H9 (cell line): ENCODE results near the gene MBIP. TPM values are rescaled to one million over a fixed set of nuclear protein-coding genes. Genes with fewer than 3 reads are reported as not detected.

Source experiments
- DNase-seq: peaks from one replicate; pipeline ENCODE4 v3.0.0-alpha.2; 2017
- H2AFZ ChIP-seq: one replicate; pipeline ENCODE4 v1.6.1; 2013; ENCODE audit warnings: mild to moderate bottlenecking, low read length, control low read depth, moderate library complexity
- H2AK5ac ChIP-seq: 2 replicates; pipeline ENCODE4 v1.6.1; 2013; ENCODE audit warnings: low read length, control low read depth, mixed read lengths; ENCODE audit not compliant: insufficient read length
- H2BK120ac ChIP-seq: one replicate; pipeline ENCODE4 v1.6.1; 2013; ENCODE audit warnings: low read depth, mild to moderate bottlenecking, low read length, control low read depth, inconsistent platforms; ENCODE audit not compliant: poor library complexity, severe bottlenecking
- H2BK12ac ChIP-seq: 2 replicates; pipeline ENCODE4 v1.6.1; 2013; ENCODE audit warnings: low read length, control low read depth, mixed read lengths, low read depth; ENCODE audit not compliant: insufficient read length
- H2BK15ac ChIP-seq: 2 replicates; pipeline ENCODE4 v1.6.1; 2013; ENCODE audit warnings: low read depth, low read length, control low read depth
- H2BK20ac ChIP-seq: one replicate; pipeline ENCODE4 v1.6.1; 2013; ENCODE audit warnings: low read depth, mild to moderate bottlenecking, low read length, control low read depth, inconsistent platforms; ENCODE audit not compliant: poor library complexity, severe bottlenecking
- H2BK5ac ChIP-seq: 2 replicates; pipeline ENCODE4 v1.6.1; 2013; ENCODE audit warnings: low read length, control low read depth, mixed read lengths; ENCODE audit not compliant: insufficient read length
- H3K14ac ChIP-seq: 2 replicates; pipeline ENCODE4 v1.6.1; 2013; ENCODE audit warnings: low read length, control low read depth; ENCODE audit not compliant: insufficient read depth
- H3K18ac ChIP-seq: 2 replicates; pipeline ENCODE4 v1.6.1; 2013; ENCODE audit warnings: low read depth, mild to moderate bottlenecking, mixed read lengths, low read length, control low read depth; ENCODE audit not compliant: insufficient read length
- H3K23ac ChIP-seq: 2 replicates; pipeline ENCODE4 v1.6.1; 2013; ENCODE audit warnings: low read length, control low read depth, mixed read lengths, low read depth; ENCODE audit not compliant: insufficient read length
- H3K23me2 ChIP-seq: 2 replicates; pipeline ENCODE4 v1.6.1; 2013; ENCODE audit warnings: low read depth, mild to moderate bottlenecking, mixed read lengths, low read length, control low read depth; ENCODE audit not compliant: insufficient read length, poor library complexity, severe bottlenecking
- H3K27ac ChIP-seq: 2 replicates; pipeline ENCODE4 v1.5.1; 2013; ENCODE audit warnings: low read length, control low read depth, mixed read lengths, low read depth; ENCODE audit not compliant: insufficient read length
- H3K27me3 ChIP-seq: 2 replicates; pipeline ENCODE4 v1.6.1; 2013; ENCODE audit warnings: low read length, control low read depth, inconsistent platforms; ENCODE audit not compliant: insufficient read depth
- H3K4ac ChIP-seq: 2 replicates; pipeline ENCODE4 v1.6.1; 2013; ENCODE audit warnings: low read depth, mild to moderate bottlenecking, control low read depth, inconsistent platforms, low read length, moderate library complexity
- H3K4me1 ChIP-seq: 2 replicates; pipeline ENCODE4 v1.6.1; 2013; ENCODE audit warnings: low read length, control low read depth, inconsistent platforms; ENCODE audit not compliant: insufficient read depth
- H3K4me2 ChIP-seq: 2 replicates; pipeline ENCODE4 v1.6.1; 2013; ENCODE audit warnings: low read length, control low read depth, mixed read lengths; ENCODE audit not compliant: insufficient read length, insufficient read depth
- H3K56ac ChIP-seq: 2 replicates; pipeline ENCODE4 v1.6.1; 2013; ENCODE audit warnings: low read depth, mild to moderate bottlenecking, mixed read lengths, low read length, control low read depth; ENCODE audit not compliant: insufficient read length
- H3K79me1 ChIP-seq: 2 replicates; pipeline ENCODE4 v1.6.1; 2013; ENCODE audit warnings: low read depth, mild to moderate bottlenecking, moderate library complexity, low read length, control low read depth, inconsistent platforms; ENCODE audit not compliant: insufficient read depth, poor library complexity, severe bottlenecking
- H3K79me2 ChIP-seq: 2 replicates; pipeline ENCODE4 v1.6.1; 2013; ENCODE audit warnings: low read length, control low read depth, inconsistent platforms; ENCODE audit not compliant: insufficient read depth
- H3K9ac ChIP-seq: 2 replicates; pipeline ENCODE4 v1.6.1; 2013; ENCODE audit warnings: low read length, control low read depth, mixed read lengths; ENCODE audit not compliant: insufficient read length; ENCODE audit errors: extremely low read depth
- H3K9me3 ChIP-seq: one replicate; pipeline ENCODE4 v1.6.1; 2013; ENCODE audit warnings: low read depth, low read length, inconsistent platforms; ENCODE audit not compliant: control insufficient read depth
- H3T11ph ChIP-seq: one replicate; pipeline ENCODE4 v1.6.1; 2013; ENCODE audit warnings: mild to moderate bottlenecking, low read length, control low read depth, inconsistent platforms
- H4K20me1 ChIP-seq: one replicate; pipeline ENCODE4 v1.6.1; 2013; ENCODE audit not compliant: control insufficient read depth, insufficient read length, insufficient read depth
- H4K5ac ChIP-seq: 2 replicates; pipeline ENCODE4 v1.6.1; 2013; ENCODE audit warnings: low read depth, mild to moderate bottlenecking, mixed read lengths, low read length, control low read depth; ENCODE audit not compliant: insufficient read length
- H4K8ac ChIP-seq: replicated peaks from 2 replicates; pipeline ENCODE4 v1.6.1; 2013; ENCODE audit warnings: low read length, control low read depth, mixed read lengths, low read depth; ENCODE audit not compliant: insufficient read length
- H4K91ac ChIP-seq: 2 replicates; pipeline ENCODE4 v1.6.1; 2013; ENCODE audit warnings: low read depth, mild to moderate bottlenecking, moderate library complexity, mixed read lengths, low read length, control low read depth; ENCODE audit not compliant: insufficient read length
- H3K27ac Mint-ChIP-seq, 3 experiments: 2 replicates in 2 of 3; 3 replicates in 1 of 3; pipeline ENCODE4 v1.8.0; 2020 to 2021; ENCODE audit warnings: mixed read lengths in 3 of 3, mild to moderate bottlenecking in 1 of 3, moderate library complexity in 1 of 3
- H3K27me3 Mint-ChIP-seq: 2 replicates; pipeline ENCODE4 v1.8.0; 2021; ENCODE audit warnings: low read depth, mild to moderate bottlenecking, moderate library complexity, mixed read lengths
- H3K36me3 Mint-ChIP-seq, 3 experiments: 2 replicates in 2 of 3; 3 replicates in 1 of 3; pipeline ENCODE4 v1.8.0; 2020 to 2021; ENCODE audit warnings: low read depth in 3 of 3, mixed read lengths in 3 of 3; ENCODE audit not compliant: insufficient read depth in 1 of 3
- H3K4me1 Mint-ChIP-seq, 2 experiments: 2 replicates each; pipeline ENCODE4 v1.8.0; 2020; ENCODE audit warnings: mixed read lengths in 2 of 2
- H3K4me3 Mint-ChIP-seq, 2 experiments: 2 replicates in 1 of 2; 3 replicates in 1 of 2; pipeline ENCODE4 v1.8.0; 2020 to 2021; ENCODE audit warnings: mild to moderate bottlenecking in 2 of 2, mixed read lengths in 2 of 2, moderate library complexity in 1 of 2
- H3K9me3 Mint-ChIP-seq, 2 experiments: 2 replicates in 1 of 2; 3 replicates in 1 of 2; pipeline ENCODE4 v1.8.0; 2020; ENCODE audit warnings: mild to moderate bottlenecking in 2 of 2, mixed read lengths in 2 of 2, moderate library complexity in 1 of 2
- WGBS: extraction: QIAGEN DNeasy Blood & Tissue Kit; methylation state at CpG from one replicate; pipeline ENCODE4 v1.1.7; 2013; ENCODE audit warnings: missing lambda C conversion rate, low lambda C conversion rate, mixed read lengths; ENCODE audit not compliant: insufficient read length; ENCODE audit errors: extremely low coverage; 5-methylcytosine and 5-hydroxymethylcytosine counted together
- total RNA-seq: library from RNA; stranded (reverse); gene quantifications from 2 replicates; pipeline ENCODE4 v1.2.1, GENCODE V29; 2021
- TF ChIP-seq, protein P1 (sequence below): fragments of 200-600 bp; sonication (generic); conservative IDR thresholded peaks from 3 replicates; pipeline ENCODE4 v1.8.0; 2021; ENCODE audit warnings: antibody characterized with exemption, mild to moderate bottlenecking

Gene MBIP
- total RNA-seq, 1 experiment from 2014 or later = 29.6 TPM

DNA sequence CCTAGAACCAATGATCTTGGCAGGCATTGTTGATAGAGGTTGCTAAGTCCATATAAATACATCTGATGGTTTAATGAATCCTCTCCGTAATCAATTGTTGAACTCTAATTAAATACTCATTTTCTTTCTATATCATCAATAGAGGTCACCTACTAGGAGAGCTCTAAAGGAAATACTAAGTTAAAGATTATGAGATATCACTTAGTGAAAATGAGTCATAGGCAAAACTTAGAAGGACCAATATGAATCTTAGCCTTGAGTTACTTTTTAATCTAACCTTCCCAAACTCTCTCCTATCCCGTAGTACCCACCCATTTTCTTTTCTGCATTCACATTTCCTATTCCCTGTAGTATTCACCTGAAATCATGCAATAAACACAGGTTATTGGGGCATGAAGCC, 50.2 kb downstream of the MBIP start:
- 100% methylated on average over 1 of the region's 2 CpGs for WGBS
- H3K18ac ChIP-seq = no peak overlapping the region
- peaks cover 10% of the 10 kb centered on the region for H3K4me1 ChIP-seq
- no peak overlapping the region for H3K27ac Mint-ChIP-seq
- H2BK15ac ChIP-seq = no peak overlapping the region
- H3K27me3 ChIP-seq = no peaks in the 10 kb centered on the region; the same call in 1 of the 2 replicates
- H3K9me3 Mint-ChIP-seq = no peaks in the 10 kb centered on the region; a peak in 1 of 5 replicates
- no peaks in the 10 kb centered on the region for H3K79me2 ChIP-seq
- H3K4me1 Mint-ChIP-seq = peaks cover 74 to 75% of the 10 kb centered on the region in 2 experiments
- H3K4ac ChIP-seq = no peak overlapping the region
- TF ChIP-seq, protein P1, sequence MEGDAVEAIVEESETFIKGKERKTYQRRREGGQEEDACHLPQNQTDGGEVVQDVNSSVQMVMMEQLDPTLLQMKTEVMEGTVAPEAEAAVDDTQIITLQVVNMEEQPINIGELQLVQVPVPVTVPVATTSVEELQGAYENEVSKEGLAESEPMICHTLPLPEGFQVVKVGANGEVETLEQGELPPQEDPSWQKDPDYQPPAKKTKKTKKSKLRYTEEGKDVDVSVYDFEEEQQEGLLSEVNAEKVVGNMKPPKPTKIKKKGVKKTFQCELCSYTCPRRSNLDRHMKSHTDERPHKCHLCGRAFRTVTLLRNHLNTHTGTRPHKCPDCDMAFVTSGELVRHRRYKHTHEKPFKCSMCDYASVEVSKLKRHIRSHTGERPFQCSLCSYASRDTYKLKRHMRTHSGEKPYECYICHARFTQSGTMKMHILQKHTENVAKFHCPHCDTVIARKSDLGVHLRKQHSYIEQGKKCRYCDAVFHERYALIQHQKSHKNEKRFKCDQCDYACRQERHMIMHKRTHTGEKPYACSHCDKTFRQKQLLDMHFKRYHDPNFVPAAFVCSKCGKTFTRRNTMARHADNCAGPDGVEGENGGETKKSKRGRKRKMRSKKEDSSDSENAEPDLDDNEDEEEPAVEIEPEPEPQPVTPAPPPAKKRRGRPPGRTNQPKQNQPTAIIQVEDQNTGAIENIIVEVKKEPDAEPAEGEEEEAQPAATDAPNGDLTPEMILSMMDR = no peak
- H4K91ac ChIP-seq = no peak overlapping the region
- no peak overlapping the region for H2AK5ac ChIP-seq
- H2BK5ac ChIP-seq = no peak overlapping the region
- H3K27me3 Mint-ChIP-seq = peaks cover 17% of the 10 kb centered on the region
- no peak overlapping the region for H3K23ac ChIP-seq
- no peaks in the 10 kb centered on the region for H3K9me3 ChIP-seq
- H3K4me2 ChIP-seq = no peak overlapping the region
- H2BK120ac ChIP-seq = no peak overlapping the region
- H2BK20ac ChIP-seq = no peak overlapping the region
- no peak overlapping the region for H4K5ac ChIP-seq
- H3K9ac ChIP-seq = no peak overlapping the region
- DNase-seq = no peak
- H3K4me3 Mint-ChIP-seq = no peak overlapping the region; a peak in 1 of 5 replicates
- H2AFZ ChIP-seq = no peak overlapping the region
- H3K14ac ChIP-seq = no peak overlapping the region
- H4K8ac ChIP-seq = no peak overlapping the region
- no peak overlapping the region for H3K56ac ChIP-seq
- H3T11ph ChIP-seq = no peak overlapping the region
- no peaks in the 10 kb centered on the region for H3K36me3 Mint-ChIP-seq
- H3K23me2 ChIP-seq = peaks cover 6% of the 10 kb centered on the region
- H3K27ac ChIP-seq = no peak overlapping the region
- no peaks in the 10 kb centered on the region for H4K20me1 ChIP-seq
- H3K79me1 ChIP-seq = no peaks in the 10 kb centered on the region
- H2BK12ac ChIP-seq = no peak overlapping the region
